ENCODE results near the gene THSD7B.
"Not testable (repeated sequence)": the region's sequence is repeated elsewhere in the genome, so short reads cannot be mapped to it uniquely, and the experiment has no call there.

THSD7B gene

DNA sequence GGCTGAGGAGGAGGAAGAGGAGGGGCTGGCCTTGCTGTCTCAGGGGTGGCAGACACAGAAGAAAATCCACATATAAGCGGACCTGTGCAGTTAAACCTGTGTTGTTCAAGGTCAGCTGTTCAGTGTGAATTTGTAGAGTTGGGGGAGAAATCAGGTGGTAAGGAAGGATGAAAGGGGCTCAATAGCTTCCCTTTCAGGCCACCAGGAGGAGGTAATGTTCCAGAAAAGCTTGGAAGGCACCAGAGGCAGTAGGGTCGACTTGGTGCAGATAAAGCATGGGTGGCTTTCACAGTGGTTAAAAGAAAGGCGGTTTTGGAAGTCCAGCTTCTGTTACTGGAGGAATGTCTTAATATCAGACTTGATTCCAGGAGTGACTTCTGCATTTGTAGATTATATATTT lies 167.4 kb downstream of the THSD7B start:
- no peak overlapping the region for H3K4me3 ChIP-seq (ENCODE audit: low read depth, low read length)

DNA sequence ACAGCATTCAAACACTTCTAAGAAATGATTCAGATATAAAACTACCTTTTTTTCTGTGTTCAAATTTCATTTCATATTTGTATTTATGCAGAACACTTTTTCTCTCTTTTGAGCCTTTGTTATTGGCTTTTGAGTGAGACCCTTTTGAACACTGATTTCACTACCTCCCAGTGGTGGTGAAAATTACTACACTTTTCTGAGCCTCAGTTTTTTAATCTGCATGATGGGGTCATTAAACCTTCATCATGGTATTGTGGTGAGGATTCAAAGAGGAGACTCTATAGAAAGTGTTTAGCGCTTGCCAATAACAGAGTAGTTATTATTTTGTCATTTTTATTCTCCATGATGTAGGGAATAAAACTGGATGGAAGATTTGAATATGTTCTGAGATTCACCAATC lies 169.8 kb downstream of the THSD7B start:
- no peak overlapping the region for H3K4me3 ChIP-seq (ENCODE audit: low read depth, low read length)

DNA sequence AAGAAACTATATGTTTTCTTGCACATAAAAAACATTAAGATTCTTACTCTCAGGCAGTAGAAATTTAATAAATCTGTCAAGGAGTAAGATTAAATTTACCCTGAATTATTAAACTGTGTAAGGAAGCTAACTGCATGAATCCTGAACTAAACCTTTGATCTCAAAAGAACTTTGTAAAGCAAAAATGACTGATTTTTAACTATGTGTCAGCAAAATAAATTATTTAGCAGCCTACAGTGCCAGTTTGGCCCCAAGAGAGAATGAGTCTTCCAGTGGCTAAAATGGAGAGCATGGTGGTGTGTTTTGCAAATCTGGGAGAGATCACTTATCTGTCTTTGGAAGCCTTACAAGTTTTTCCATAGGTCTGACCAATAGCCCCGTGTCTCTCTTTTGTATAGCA lies 190.7 kb downstream of the THSD7B start:
- no peak overlapping the region for H3K4me3 ChIP-seq (ENCODE audit: low read depth, low read length)

DNA sequence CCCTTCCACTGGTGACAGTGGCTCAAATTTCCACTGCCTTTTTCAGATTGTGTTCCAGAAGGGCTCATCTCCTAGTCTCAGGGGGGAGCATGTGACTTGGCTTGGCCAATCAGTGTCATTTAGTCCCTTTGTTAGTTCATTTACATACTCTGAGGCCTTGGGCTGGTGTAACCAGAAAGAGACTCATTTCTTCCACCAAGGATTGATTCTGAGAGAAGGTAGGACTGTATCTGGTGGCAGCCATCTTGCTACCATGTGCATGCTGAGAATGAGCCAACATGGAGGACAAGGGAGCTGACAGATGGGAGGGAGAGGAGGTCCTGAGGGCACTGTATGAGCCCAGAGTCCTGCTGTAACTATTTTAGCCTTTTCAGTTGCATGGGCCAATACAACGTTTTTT lies 191.7 kb downstream of the THSD7B start:
- no peak overlapping the region for H3K4me3 ChIP-seq (ENCODE audit: low read depth, low read length)

DNA sequence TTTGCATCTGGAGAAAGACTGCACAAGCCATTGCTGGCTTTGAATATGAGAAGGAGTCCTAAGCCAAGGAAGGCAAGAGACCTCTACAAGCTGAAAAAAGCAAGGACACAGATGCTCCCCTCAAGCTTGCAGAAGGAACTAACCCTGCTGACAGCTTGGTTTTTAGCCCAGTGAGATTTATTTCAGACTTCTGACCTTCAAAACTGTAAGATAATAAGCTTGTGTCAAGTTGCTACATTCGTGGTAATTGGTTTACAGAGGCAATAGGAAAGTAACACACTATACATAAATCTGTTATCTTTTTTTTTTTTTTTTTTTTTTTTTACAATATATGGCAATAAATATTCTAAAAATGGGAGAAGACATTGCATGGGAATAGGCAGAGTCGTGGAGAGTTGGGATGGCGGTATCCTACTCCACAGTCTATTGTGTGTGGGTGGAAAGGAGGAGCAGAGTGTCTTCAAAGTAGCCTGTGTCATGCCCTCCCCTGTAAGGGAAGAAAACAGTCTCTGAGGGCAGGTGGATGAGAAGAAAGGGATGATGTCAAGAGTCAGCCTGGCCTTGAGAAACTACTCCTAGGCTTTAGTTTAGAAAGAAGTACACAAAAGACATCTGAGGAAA lies 196.9 kb downstream of the THSD7B start:
- no peak overlapping the region for H3K4me3 ChIP-seq (ENCODE audit: low read depth, low read length)

DNA sequence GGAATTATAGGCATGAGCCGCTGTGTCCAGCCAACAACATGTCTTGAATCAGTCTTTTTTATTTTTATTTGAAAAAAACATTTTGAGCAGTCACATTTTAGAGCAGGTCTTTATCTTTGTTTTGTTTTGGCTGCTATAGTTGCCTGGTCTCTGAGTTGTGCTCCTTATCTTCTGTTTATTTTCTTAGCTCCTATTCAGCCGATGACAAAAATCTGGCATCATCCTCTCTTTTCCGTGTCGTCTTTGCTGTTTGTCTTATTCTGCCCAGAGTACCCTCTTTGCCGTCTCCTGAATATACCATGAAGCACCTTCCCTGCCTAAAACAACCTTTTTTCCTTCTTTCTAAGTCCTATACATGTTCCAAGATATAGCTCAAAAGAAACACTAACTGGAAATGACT lies 201.1 kb downstream of the THSD7B start:
- no peak overlapping the region for H3K4me3 ChIP-seq (ENCODE audit: low read depth, low read length)

DNA sequence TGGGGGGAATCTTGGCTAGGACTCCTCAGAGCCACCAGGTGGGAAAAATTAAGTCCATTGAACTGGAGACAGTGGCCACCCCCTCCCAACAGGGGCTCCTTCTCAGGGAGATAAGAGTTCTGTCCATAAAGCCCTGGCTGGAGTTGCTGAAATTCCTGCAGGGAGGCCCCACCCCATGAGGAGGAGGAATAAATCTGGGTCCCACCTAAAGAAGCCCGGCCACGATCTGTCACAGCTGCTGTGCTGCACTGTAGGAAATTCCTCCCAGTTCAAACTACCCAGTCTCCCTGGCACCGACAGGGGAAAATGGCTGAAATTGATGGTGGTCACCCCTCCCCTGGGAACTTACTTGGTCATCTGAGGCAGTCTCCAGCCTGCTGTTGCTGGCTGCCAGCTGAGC lies 215.0 kb downstream of the THSD7B start:
- no peak overlapping the region for H3K4me3 ChIP-seq (ENCODE audit: low read depth, low read length)

DNA sequence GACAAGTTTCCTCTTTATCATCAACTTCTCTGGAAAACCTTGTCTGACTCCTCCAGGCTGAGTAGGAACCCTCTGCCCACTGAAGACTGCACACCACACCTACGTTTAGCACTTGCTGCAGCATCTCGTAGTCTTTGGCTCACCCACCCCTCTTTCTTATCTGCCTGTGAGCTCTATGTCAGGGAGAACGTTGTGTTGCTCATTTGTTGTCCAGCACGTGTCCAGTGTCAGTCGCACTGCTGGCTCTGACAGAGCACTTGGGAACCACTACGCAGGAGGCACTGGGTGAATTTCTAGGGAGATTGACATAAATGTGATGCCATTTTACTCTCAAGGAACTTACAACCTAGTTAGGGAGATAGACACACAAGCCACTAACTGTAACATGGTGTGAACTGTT lies 216.3 kb downstream of the THSD7B start:
- H3K4me3 ChIP-seq (ENCODE audit: low read depth, low read length), result not testable (repeated sequence)

DNA sequence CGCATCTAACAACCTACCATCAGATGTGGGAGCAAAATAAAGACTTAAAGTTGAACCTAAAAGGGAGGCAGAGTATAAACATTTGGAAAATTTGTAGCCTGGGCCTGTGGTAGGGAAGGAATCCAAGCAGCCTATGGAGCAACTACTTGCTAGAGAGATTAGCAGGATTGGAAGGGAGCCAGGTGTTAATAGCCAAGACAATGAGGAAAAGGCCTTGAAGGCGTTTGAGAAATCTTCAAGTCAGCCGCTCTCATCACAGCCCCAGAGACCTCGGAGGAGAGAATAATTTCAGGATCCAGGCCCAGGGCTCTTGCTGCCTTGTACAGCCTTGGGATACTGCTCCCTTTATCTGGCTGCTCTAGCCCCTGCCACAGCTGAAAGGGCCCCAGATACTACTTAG lies 219.7 kb downstream of the THSD7B start:
- no peak overlapping the region for H3K4me3 ChIP-seq (ENCODE audit: low read depth, low read length)

DNA sequence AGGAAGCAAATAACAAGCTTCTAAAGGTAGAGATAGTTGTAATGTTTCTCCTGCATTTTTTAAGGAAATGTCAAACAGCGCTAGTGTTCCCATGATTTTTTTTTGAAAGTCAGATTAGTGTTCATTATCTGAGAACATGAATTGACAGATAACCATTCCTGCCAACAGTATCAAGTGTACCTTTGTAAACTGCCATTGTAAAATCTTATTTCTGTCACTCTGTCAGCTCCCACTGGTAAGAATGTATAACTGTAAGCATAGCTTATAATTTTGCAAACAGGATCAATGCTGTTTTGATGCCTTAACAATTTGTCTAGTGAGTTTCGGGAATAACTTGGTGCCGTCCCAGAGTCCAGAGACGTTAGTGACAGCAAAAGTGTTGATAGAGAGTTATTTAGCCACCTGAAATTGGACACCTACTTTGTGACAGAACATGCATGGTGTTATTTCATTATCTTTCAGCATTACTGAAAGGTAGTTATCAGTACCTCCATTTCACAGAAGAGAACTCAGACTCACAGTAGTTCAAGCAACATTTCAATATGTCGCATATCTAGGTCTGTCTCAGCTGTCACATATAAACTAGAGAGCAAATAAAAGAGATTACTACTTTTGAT lies 221.4 kb downstream of the THSD7B start:
- H3K4me3 ChIP-seq (ENCODE audit: low read depth, low read length), result no peak overlapping the region

DNA sequence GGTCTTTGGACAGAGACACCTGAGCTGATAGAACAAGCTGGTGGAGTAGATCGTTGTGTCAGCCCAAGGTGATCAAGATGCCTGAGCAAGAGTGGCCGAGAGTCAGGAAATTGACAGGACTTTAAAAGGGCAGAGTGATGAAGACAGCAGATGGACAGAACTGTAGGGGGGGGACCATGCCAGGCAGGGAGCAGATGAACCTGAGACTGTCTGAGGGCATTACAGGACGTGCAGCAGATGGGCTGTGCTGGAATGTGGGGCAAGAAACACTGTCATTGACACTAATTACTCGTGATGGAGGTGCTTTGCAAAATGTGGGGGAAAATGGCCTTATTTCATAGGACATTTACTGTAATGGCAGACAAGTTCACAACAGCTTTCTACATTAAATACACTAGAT lies 225.0 kb downstream of the THSD7B start:
- no peak overlapping the region for H3K4me3 ChIP-seq (ENCODE audit: low read depth, low read length)

DNA sequence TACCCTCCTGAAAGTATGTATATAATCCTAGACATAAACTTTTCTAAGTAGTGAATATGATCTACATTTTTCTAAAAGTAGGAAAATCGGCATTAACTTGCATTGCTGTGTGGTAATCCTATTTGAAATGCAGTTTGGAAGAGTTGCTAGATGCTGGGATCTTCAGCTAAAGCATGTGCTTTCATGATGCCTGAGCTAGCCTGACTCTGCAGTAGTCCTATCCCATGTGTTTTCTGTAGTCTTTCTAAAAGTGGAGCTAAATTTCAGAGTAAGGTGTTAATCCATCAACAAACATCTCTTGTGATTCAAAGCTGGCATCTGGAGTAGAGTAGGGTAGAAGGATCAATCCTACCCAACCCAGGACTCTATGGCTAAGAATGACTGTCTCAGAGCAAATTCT lies 229.4 kb downstream of the THSD7B start:
- no peak overlapping the region for H3K4me3 ChIP-seq (ENCODE audit: low read depth, low read length)

DNA sequence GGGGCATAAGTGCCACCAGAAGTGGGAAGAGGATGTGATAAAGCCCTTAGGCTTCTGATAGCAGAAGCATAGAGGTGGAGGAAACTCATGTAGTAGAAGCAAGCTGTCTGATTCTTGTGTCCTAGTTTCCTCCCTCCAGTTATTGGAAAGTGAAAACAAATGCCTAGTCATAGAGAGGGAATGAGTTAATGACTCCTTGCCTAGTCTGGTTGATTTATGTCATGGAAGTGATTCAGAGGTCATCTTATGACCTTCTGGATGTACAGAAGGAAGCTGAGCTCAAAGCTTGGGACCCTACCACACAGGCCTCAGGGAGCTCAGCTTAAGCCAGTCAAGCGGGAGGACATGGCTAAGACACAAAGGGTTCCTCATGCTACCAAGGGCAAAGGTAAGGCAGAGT lies 232.2 kb downstream of the THSD7B start:
- no peak overlapping the region for H3K4me3 ChIP-seq (ENCODE audit: low read depth, low read length)

DNA sequence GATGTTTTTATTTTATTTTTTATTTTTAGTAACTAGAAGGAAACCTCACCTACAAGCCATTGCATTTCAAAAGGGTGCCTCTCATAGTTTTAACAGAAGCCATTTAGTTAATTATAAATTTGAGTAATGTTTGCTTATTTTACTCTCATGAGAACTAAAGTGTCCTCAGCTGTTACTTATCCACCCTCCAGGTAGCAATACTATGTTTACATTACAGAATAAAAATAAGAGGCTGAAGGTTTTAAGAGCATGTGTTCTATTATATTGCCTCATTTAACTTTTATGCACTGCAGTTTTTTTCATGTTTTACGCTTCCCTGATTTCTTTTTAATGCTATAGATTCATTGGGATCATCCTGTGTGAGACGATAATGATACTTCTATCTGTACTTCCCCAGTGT lies 235.5 kb downstream of the THSD7B start:
- no peak overlapping the region for H3K4me3 ChIP-seq (ENCODE audit: low read depth, low read length)

DNA sequence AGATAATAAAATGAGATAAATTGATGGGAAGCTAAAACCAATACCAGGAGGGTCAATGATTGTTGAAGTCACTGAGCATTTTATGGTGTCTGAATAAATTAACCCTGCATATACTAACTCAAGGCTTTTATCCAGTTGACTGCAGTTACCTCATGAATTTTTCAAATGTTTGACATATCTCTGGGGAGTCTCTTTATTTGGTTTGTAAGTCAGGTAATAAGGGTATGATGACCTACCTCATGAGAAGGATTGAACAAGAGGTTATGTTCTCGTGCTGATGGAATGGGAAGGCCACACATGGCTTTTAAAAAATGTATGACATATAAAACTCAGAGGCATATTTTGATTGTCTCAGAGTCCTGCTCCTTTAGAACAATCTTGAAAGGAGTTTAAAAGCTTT lies 237.6 kb downstream of the THSD7B start:
- no peak overlapping the region for H3K4me3 ChIP-seq (ENCODE audit: low read depth, low read length)

DNA sequence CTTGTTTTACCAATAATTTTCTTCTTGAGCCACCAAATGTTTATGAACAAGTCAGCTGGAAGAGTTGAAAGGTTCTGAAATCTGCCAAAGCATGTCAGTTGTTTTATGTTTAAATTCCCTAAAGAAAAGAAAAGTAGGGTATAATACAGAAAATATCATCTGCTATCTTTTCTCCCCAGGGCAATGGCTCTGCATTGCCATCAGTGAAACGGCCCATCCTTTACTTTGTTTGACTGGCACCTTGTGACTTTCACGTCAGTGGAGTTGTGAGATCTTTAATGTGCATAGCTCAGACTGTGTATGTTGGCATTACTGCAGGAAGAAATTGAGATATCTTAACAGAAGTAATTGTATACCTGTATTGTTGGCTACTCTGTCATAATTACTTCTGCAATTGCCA lies 239.9 kb downstream of the THSD7B start:
- no peak overlapping the region for H3K4me3 ChIP-seq (ENCODE audit: low read depth, low read length)

DNA sequence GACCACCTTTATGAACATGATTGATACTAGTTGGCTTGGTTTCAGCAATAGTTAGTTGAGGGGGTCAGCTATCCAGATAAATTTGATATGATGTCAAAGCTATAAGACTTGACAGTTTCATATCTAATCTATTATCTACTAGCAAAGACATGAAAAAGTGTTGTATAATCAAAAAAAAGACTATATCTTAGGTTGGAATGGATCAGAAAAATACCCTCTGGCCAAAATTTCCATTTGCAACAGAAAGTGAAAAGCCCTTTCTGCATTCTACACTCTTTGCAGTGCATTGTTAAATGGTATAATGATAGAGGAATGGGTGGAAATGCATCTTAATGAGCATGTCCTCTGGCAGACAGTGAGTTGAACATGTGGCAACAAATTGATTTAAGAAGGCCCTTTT lies 242.6 kb downstream of the THSD7B start:
- H3K4me3 ChIP-seq (ENCODE audit: low read depth, low read length), result no peak overlapping the region

DNA sequence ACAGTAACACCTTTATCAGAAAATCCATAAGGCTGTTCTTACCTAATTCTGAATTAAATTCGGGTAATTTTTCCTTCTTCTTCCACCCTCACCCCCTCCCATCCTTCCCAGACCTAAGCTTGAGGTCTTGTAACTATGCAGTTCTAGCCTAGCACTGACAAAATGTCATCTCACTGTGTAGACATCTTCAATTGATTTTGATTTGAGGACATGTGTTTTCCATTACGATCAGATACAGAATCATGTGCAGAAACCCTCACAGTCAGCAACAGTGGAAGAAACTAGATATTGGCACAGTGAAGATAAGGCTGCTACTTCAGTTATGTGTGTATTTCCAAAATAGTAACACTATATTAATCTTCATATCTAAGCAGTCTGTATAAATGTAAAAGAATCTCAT lies 244.6 kb downstream of the THSD7B start:
- no peak overlapping the region for H3K4me3 ChIP-seq (ENCODE audit: low read depth, low read length)

DNA sequence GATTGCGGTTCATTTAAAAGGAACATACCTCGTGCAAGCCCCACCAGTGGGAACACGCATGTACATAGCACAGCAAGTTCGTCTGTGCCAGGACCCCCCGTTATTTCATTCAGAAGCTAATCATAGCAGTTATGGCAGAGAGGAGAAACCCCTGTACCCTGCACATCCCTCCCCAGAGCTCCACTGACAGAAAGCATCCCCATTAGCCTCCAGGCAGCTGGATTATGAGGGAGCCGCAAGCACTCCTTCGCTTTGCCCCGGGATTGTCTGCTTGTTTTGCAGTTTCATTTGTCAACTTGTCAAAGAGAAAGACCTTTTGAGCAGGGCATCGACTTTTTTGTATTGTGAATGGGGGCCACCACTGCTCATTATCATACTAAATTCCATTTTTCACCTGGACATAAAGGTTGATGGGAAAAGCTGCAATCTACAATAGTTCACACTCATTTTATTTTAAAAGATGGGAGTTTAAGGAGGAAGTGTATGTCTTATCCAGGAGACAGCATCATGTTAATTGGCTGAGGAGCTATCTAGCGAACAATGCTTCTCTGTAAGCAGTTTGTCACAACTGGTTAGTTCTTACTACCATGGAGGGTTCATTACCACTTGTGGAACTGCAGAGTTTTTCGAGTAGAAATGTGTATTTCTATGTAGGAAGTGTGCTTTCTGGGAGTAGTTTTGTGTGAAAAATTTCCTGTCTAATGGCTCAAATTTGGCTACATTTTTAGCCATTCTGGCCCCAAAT lies 255.3 kb downstream of the THSD7B start:
- no peak overlapping the region for H3K4me3 ChIP-seq (ENCODE audit: low read depth, low read length)

DNA sequence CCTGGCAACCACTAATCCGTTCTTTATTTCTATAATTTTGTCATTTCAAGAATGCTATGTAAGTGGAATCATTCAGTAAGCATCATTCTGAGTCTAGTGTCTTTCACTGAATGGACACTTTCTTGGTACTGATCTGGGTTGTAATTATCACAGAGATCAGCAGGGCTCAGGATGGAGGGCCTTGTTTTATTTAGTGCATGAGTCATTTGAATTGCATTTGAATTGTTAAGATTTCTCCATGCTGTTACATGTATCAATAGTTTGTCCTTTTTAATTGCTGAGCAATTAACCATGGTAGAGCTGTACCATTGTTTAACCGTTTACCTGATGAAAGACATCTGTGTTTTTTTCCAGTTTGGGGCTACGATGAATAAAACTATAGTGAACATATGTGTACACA lies 256.4 kb downstream of the THSD7B start:
- H3K4me3 ChIP-seq (ENCODE audit: low read depth, low read length), result no peak overlapping the region

DNA sequence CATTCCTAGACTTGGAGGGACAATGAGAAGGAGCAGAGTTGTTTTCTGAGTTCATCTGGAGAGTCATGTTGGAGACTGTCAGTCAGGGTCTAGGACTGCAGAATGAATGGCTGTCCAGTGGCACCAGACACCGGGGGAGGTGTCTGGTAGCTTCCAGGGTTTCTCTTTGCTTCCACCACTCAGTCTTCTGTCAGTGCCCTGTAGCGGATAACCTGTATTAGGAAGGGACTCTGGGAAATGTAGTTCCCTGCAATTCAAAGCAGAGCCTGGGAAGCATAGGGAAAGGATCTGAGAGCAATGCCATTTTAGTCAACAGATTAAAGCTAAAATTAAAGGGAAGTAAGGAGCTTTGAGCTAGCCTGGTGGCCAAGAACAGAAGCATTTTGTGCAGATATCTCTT lies 257.9 kb downstream of the THSD7B start:
- no peak overlapping the region for H3K4me3 ChIP-seq (ENCODE audit: low read depth, low read length)

DNA sequence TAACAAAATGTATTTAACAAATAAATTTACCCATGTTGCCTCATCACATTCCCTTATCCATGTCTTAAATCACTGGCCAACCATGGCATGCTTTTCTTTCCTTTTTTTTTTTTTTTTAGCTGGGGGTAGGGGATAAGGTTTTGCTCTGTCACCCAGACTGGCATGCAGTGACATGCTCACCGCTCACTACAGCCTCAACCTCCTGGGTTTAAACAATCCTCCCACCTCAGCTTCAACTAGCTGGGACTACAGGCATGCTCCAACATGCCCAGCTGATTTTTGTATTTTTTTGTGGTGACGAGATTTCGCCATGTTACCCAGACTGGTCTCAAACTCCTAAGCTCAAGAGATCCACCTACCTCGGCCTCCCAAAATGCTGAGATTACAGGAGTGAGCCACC lies 266.4 kb downstream of the THSD7B start:
- H3K4me3 ChIP-seq (ENCODE audit: low read depth, low read length), result no peak overlapping the region

DNA sequence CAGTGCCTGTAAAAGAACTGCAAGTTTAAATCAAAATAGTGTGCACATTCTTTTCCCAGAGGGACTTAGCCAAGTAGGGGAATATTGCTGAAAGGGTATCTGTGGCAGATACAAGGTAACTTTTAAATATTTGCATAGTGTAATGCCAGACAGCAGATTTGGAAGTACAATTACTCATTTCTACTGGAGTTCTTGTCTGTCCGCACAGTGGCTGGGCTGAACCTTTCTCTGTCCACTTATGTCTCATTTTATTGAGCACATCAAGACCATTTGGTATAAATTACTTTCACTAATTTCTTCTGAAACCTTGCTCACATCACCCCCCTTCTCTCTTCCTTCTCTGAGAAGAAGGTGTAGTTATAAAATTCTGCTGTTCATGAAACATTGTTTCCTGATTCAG lies 271.3 kb downstream of the THSD7B start:
- no peak overlapping the region for H3K4me3 ChIP-seq (ENCODE audit: low read depth, low read length)
